GM23338 (cell line): Measurements from ENCODE around the gene EHD1. TPM values are rescaled to one million over a fixed set of nuclear protein-coding genes. Genes with fewer than 3 reads are reported as not detected.

Experiments
- ATAC-seq: fragments of 200-7000 bp; cut with Tn5 transposase; 3 replicates; pipeline ENCODE4 v1.9.1; 2020
- DNase-seq: peaks from one replicate; pipeline ENCODE4 v3.0.0-alpha.2; 2015; ENCODE audit warnings: low spot score
- H2AFZ ChIP-seq: fragments of 200-600 bp; sonication (generic); 2 replicates; pipeline ENCODE4 v1.8.0; 2016; ENCODE audit warnings: antibody characterized with exemption, mild to moderate bottlenecking, moderate library complexity
- H3F3A ChIP-seq: fragments of 200-600 bp; sonication (generic); replicated peaks from 2 replicates; pipeline ENCODE4 v1.8.0; 2017; ENCODE audit warnings: antibody characterized with exemption, mixed run types, low read depth
- H3K27ac ChIP-seq: fragments of 200-600 bp; sonication (generic); 2 replicates; pipeline ENCODE4 v1.6.1; 2016; ENCODE audit warnings: low read depth
- H3K27me3 ChIP-seq: fragments of 200-600 bp; sonication (generic); 2 replicates; pipeline ENCODE4 v1.8.0; 2016; ENCODE audit warnings: mild to moderate bottlenecking, mixed run types, moderate library complexity; ENCODE audit not compliant: insufficient read depth
- H3K36me3 ChIP-seq: fragments of 200-600 bp; sonication (generic); 2 replicates; pipeline ENCODE4 v1.8.0; 2016; ENCODE audit warnings: mild to moderate bottlenecking; ENCODE audit not compliant: insufficient read depth
- H3K4me1 ChIP-seq: fragments of 200-600 bp; sonication (generic); 2 replicates; pipeline ENCODE4 v1.8.0; 2016; ENCODE audit warnings: mild to moderate bottlenecking, moderate library complexity; ENCODE audit not compliant: insufficient read depth
- H3K4me2 ChIP-seq: fragments of 200-600 bp; sonication (generic); 2 replicates; pipeline ENCODE4 v1.7.1; 2017; ENCODE audit warnings: mixed run types
- H3K4me3 ChIP-seq: fragments of 200-600 bp; sonication (generic); 2 replicates; pipeline ENCODE4 v1.6.1; 2016; ENCODE audit warnings: mixed run types
- H3K79me2 ChIP-seq: fragments of 200-600 bp; sonication (generic); replicated peaks from 2 replicates; pipeline ENCODE4 v1.8.0; 2017; ENCODE audit warnings: mild to moderate bottlenecking; ENCODE audit not compliant: insufficient read depth
- H3K9me2 ChIP-seq: fragments of 200-600 bp; sonication (generic); 2 replicates; pipeline ENCODE4 v1.8.0; 2017; ENCODE audit not compliant: insufficient read depth
- H4K20me1 ChIP-seq: fragments of 200-600 bp; sonication (generic); replicated peaks from 2 replicates; pipeline ENCODE4 v1.8.0; 2017; ENCODE audit warnings: mild to moderate bottlenecking; ENCODE audit not compliant: insufficient read depth
- H3K27ac Mint-ChIP-seq: 2 replicates; pipeline ENCODE4 v1.8.0; 2020; ENCODE audit warnings: inconsistent platforms, mild to moderate bottlenecking, moderate library complexity, mixed read lengths
- H3K27me3 Mint-ChIP-seq: 3 replicates; pipeline ENCODE4 v1.8.0; 2022; ENCODE audit warnings: low read depth, mild to moderate bottlenecking, moderate library complexity, mixed read lengths, inconsistent platforms; ENCODE audit not compliant: insufficient read depth, poor library complexity
- H3K36me3 Mint-ChIP-seq: 3 replicates; pipeline ENCODE4 v1.8.0; 2021; ENCODE audit warnings: low read depth, mild to moderate bottlenecking, inconsistent platforms, moderate library complexity, mixed read lengths
- H3K4me1 Mint-ChIP-seq: 3 replicates; pipeline ENCODE4 v1.8.0; 2020; ENCODE audit warnings: mild to moderate bottlenecking, inconsistent platforms, mixed read lengths
- H3K4me3 Mint-ChIP-seq: 3 replicates; pipeline ENCODE4 v1.8.0; 2021; ENCODE audit warnings: moderate library complexity, mild to moderate bottlenecking, inconsistent platforms, mixed read lengths
- H3K9me3 Mint-ChIP-seq: 3 replicates; pipeline ENCODE4 v1.8.0; 2020; ENCODE audit warnings: moderate library complexity, mild to moderate bottlenecking, inconsistent platforms, mixed read lengths
- CREB1 ChIP-seq: fragments of 250-450 bp; sonication (Bioruptor Pico); IDR thresholded peaks from 2 replicates; pipeline ENCODE4 v1.5.0; 2020; ENCODE audit warnings: low read depth, mild to moderate bottlenecking, moderate library complexity
- CTCF ChIP-seq, 2 experiments: fragments of 200-600 bp in 1 of 2; sonication (generic) in 1 of 2; conservative IDR thresholded peaks; 2 replicates each; pipeline versions ENCODE4 v1.5.1 to v1.6.1; 2016 to 2017; ENCODE audit warnings: antibody characterized with exemption in 2 of 2, low read depth in 2 of 2, mild to moderate bottlenecking in 2 of 2, moderate library complexity in 1 of 2
- EZH2phosphoT487 ChIP-seq: fragments of 200-600 bp; sonication (generic); IDR thresholded peaks from one replicate; pipeline ENCODE4 v1.8.1; 2018; ENCODE audit warnings: antibody characterized with exemption; ENCODE audit not compliant: unreplicated experiment
- JUNB ChIP-seq: IDR thresholded peaks from one replicate; pipeline ENCODE4 v1.6.1; 2016; ENCODE audit warnings: antibody characterized with exemption; ENCODE audit not compliant: unreplicated experiment
- POLR2AphosphoS5 ChIP-seq: IDR thresholded peaks from 2 replicates; pipeline ENCODE4 v1.6.1; 2016; ENCODE audit warnings: antibody characterized with exemption, low read depth
- REST ChIP-seq: IDR thresholded peaks from one replicate; pipeline ENCODE4 v1.6.1; 2018; ENCODE audit warnings: antibody characterized with exemption; ENCODE audit not compliant: unreplicated experiment
- STAT1 ChIP-seq: IDR thresholded peaks from one replicate; pipeline ENCODE4 v1.6.1; 2016; ENCODE audit warnings: antibody characterized with exemption; ENCODE audit not compliant: unreplicated experiment
- ZNF114 ChIP-seq: fragments of 250-450 bp; sonication (Bioruptor Pico); IDR thresholded peaks from 2 replicates; pipeline ENCODE4 v1.5.0; 2020; ENCODE audit warnings: mild to moderate bottlenecking, moderate library complexity
- ZNF331 ChIP-seq: fragments of 250-450 bp; sonication (Bioruptor Pico); IDR thresholded peaks from 2 replicates; pipeline ENCODE4 v1.5.0; 2020; ENCODE audit warnings: low read depth, mild to moderate bottlenecking, moderate library complexity
- ZNF462 ChIP-seq: fragments of 250-450 bp; sonication (Bioruptor Pico); IDR thresholded peaks from 2 replicates; pipeline ENCODE4 v1.5.0; 2020; ENCODE audit warnings: mild to moderate bottlenecking, moderate library complexity
- polyA plus RNA-seq: library from polyadenylated mRNA; unstranded; fragments of >200 nt; fragmentation: Nextera tagmentation; extraction: Ambion mirVana; gene quantifications from 2 replicates; pipeline ENCODE4 v1.2.1, GENCODE V29; 2016
- total RNA-seq: library from RNA; depleted of rRNA; stranded (reverse); fragments of >200 nt; shearing (Covaris generic); gene quantifications from 2 replicates; pipeline ENCODE4 v1.2.3, GENCODE V29; 2014

Gene EHD1
- total and polyA plus RNA-seq, 2 experiments from 2014 or later, result 16.7 to 69.7 TPM

GRCh38 chr11:64853709-64854108 lies 24.7 kb downstream of the EHD1 start:
- Histone ChIP-seq H4K20me1 (no peaks in the 10 kb centered on the region), H3K36me3 (no peaks in the 10 kb centered on the region), H3K9me2 (no peaks in the 10 kb centered on the region), H3K4me3 (no peak overlapping the region), H3K4me1 (peaks cover 4% of the 10 kb centered on the region), H3K27me3 (no peaks in the 10 kb centered on the region), H3F3A (no peaks in the 10 kb centered on the region), H3K4me2 (no peak overlapping the region), H3K27ac (no peak overlapping the region), H2AFZ (no peak overlapping the region), H3K79me2 (no peaks in the 10 kb centered on the region)
- ATAC-seq (no peak), DNase-seq (no peak)
- H3K9me3 Mint-ChIP-seq, result no peaks in the 10 kb centered on the region
- peaks cover 12% of the 10 kb centered on the region for H3K27me3 Mint-ChIP-seq
- H3K27ac Mint-ChIP-seq, result no peak overlapping the region
- no peak overlapping the region for H3K4me3 Mint-ChIP-seq
- TF ChIP-seq POLR2AphosphoS5 (no peak), CREB1 (CRISPR knock-in tag) (no peak), EZH2phosphoT487 (no peak)
- peaks cover 22% of the 10 kb centered on the region for H3K4me1 Mint-ChIP-seq
- no peaks in the 10 kb centered on the region; the same call in 2 of the 3 replicates for H3K36me3 Mint-ChIP-seq

GRCh38 chr11:64852804-64853509 lies 25.5 kb downstream of the EHD1 start:
- Histone ChIP-seq H3K4me1 (peaks cover 4% of the 10 kb centered on the region), H3K79me2 (no peaks in the 10 kb centered on the region), H3K27me3 (no peaks in the 10 kb centered on the region), H3K27ac (no peak overlapping the region), H3K4me2 (no peak overlapping the region), H3K9me2 (no peaks in the 10 kb centered on the region), H3F3A (no peaks in the 10 kb centered on the region), H2AFZ (no peak overlapping the region), H4K20me1 (no peaks in the 10 kb centered on the region), H3K36me3 (no peaks in the 10 kb centered on the region), H3K4me3 (no peak overlapping the region)
- H3K27ac Mint-ChIP-seq, result no peak overlapping the region
- no peaks in the 10 kb centered on the region; the same call in 2 of the 3 replicates for H3K36me3 Mint-ChIP-seq
- peaks cover 22% of the 10 kb centered on the region for H3K4me1 Mint-ChIP-seq
- no peaks in the 10 kb centered on the region for H3K9me3 Mint-ChIP-seq
- H3K4me3 Mint-ChIP-seq, result no peak overlapping the region
- ATAC-seq, result no peak
- no peak for DNase-seq
- peaks cover 12% of the 10 kb centered on the region for H3K27me3 Mint-ChIP-seq
- TF ChIP-seq JUNB, result no peak
- TF ChIP-seq ZNF114 (CRISPR knock-in tag), result no peak
- no peak for TF ChIP-seq POLR2AphosphoS5
- no peak for TF ChIP-seq ZNF331 (CRISPR knock-in tag)
- TF ChIP-seq CTCF (conservative IDR thresholded peaks at IDR 0.05; ENCODE audit: low read depth in 2 of 2), result no peak
- no peak for TF ChIP-seq STAT1
- TF ChIP-seq CREB1 (CRISPR knock-in tag), result no peak
- no peak for TF ChIP-seq ZNF462 (CRISPR knock-in tag)
- TF ChIP-seq REST, result no peak
- no peak for TF ChIP-seq EZH2phosphoT487
